Measurements from ENCODE around the gene STARD13.
"Not testable (repeated sequence)": the region's sequence is repeated elsewhere in the genome, so short reads cannot be mapped to it uniquely, and the experiment has no call there.

STARD13 gene

GRCh38 chr13:33178209-33178840 lies 107.2 kb downstream of the STARD13 start:
- no peak for DNase-seq (ENCODE audit: low read depth)

GRCh38 chr13:33177340-33178208 lies 108.0 kb downstream of the STARD13 start:
- not testable (repeated sequence) for DNase-seq (ENCODE audit: low read depth)

DNA sequence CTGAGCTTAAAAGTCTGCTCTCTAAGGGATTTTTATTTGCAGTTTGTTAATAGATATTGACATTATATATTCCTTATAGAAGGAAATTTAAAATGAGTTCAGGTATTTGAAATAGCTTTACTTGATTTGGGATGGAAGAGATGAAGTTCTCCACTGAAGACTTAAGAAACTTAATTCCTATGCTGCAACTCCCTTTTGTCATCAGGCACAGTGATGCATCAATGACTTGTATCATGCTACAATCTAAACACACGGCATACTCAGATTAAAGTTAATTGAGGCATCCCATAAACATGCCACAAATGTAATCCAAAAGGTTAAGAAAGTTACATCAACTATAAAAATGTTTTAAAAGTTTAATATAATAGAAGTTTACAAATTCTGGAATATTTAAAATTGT lies 109.0 kb downstream of the STARD13 start:
- DNase-seq (ENCODE audit: low read depth): no peak

DNA sequence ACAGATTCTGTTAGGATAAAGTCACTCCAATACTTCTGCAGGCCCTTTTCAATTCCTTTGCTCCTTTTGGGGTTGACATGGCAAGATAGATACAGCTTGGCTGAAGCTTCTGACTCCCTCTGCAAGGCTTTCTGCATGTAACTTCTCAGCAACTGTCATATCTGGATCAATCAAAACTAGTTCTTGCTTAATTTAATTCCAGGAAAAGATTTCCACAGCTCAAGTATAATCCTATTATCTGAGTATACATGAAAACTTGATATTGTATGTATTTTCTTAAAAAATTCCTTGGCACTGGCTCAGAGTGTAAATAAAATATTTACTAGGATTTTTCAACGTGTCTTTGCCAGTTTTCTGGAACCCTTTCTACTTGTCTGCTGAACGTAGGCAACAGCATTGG lies 109.6 kb downstream of the STARD13 start:
- DNase-seq (ENCODE audit: low read depth): no peak

DNA sequence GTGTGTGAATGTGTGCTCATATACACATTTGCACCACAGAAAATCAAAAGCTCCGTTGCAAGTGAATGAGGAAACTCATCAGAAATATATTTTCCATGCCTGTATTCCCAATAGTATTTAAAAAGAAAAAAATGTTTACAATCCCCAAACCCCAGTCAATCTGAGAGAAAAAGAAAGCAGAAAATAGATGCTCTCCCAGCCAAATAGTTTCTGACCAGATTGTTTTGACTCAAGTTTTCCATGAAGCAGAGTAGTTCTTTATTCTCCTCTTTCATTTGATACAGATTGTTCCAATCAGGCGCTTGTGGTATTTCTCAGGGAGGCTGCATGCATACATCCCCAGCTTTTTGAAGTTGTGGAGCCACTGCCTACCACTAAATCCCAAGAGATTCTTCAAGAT lies 110.6 kb downstream of the STARD13 start:
- DNase-seq (ENCODE audit: low read depth): peak; percentile 71

- no peak for DNase-seq (ENCODE audit: low read depth)
Measured at GRCh38 chr13:33174491-33174890, 111.1 kb downstream of the STARD13 start.

- DNase-seq (ENCODE audit: low read depth): no peak
Measured at GRCh38 chr13:33172911-33173310, 112.6 kb downstream of the STARD13 start.

DNA sequence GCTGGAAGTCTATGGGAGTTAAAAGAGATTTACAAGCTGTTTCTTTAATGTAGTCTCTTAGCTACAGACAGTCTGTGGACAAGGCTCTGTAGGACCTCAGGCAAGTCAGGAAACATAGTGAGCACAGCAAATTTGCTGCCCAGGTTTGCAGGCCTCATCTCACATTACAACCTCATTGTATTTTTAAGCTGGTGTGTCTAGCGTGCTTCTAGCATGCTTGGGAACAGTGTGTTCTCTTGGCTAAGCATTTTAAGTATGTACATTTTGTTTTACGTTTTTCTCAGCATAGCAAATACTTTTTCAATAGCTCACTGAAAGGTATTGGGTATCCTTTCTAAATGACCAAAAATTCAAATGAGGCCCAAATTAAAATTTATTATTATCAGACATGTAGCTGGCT lies 113.2 kb downstream of the STARD13 start:
- DNase-seq (ENCODE audit: low read depth): no peak

DNA sequence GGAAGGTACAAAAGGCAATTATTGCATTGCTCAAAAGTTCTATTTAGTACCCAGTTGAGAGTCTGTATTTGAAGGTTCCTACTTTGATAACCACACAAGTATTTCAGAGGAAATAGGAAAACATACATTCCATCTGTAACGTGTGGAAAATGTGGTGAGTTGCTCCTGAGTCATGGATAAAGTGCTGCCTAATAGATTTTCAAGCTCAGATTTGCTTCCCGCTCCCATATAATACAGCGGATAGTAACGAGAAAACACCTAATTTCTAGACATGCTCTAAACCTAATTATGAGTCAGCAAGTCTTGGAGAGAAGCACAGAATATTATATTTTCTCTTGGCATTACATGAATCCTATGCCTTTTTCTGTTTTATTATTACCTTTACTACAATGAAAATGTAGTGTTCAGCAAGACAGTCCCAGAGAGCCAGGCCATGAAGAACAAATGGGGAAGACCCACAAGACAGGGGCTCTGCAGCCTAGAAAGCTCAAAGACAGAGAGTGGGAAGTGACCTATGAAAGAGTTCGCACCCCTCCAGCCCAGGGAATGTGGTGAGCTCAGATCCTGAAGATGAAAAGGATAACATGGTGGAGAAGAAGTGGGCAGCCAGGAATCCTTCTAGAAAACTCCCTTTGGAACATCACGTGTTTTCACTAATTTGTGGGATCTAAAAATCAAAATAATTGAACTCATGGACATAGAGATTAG lies 116.1 kb downstream of the STARD13 start:
- DNase-seq (ENCODE audit: low read depth): peak; percentile 56

- DNase-seq (ENCODE audit: low read depth): peak; percentile 14
Measured at GRCh38 chr13:33168321-33168960, 117.1 kb downstream of the STARD13 start.

DNA sequence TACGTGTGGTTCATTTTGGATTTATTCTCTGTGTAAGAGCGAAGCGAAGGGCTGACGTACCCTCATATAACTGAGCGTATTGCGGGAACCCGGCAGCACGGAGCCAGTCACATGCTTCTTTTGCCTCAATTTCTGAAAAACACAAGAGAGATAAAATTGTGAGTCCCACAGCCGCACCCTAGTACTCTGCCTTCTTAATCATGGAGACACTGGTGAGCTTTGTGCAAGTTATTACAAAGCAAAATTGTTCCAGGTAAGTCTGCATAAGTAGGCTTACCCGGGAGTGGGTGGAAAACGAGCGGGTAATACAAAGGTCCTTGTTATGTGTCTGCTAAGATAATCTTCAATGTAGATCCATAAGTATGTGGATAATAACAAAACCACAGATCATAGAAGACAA lies 118.1 kb downstream of the STARD13 start:
- no peak for DNase-seq (ENCODE audit: low read depth)

GRCh38 chr13:33165787-33166186 lies 119.8 kb downstream of the STARD13 start:
- DNase-seq (ENCODE audit: low read depth): no peak

GRCh38 chr13:33164331-33164730 lies 121.2 kb downstream of the STARD13 start:
- DNase-seq (ENCODE audit: low read depth): no peak

GRCh38 chr13:33162725-33163124 lies 122.8 kb downstream of the STARD13 start:
- DNase-seq (ENCODE audit: low read depth): not testable (repeated sequence)

- DNase-seq (ENCODE audit: low read depth): no peak
Measured at GRCh38 chr13:33158816-33159215, 126.7 kb downstream of the STARD13 start.

DNA sequence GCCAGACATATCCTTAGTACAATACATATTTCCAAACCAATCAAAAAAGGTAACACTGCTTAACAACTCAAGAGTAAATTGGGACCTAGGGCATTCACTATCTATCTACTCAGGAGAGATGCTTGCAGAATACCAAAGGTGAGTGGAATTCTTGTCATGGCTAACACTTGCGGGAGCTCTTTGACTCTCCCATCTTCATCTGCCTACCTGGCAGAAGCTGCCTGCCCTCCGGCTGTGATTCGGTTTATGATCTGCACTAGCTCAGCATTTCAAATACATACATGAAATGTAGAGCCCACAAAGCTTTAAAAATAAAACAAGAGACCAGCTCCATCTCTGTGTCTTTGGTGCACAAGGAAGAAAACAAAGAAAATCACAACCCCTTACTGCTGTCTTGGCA lies 127.3 kb downstream of the STARD13 start:
- DNase-seq (ENCODE audit: low read depth): no peak

DNA sequence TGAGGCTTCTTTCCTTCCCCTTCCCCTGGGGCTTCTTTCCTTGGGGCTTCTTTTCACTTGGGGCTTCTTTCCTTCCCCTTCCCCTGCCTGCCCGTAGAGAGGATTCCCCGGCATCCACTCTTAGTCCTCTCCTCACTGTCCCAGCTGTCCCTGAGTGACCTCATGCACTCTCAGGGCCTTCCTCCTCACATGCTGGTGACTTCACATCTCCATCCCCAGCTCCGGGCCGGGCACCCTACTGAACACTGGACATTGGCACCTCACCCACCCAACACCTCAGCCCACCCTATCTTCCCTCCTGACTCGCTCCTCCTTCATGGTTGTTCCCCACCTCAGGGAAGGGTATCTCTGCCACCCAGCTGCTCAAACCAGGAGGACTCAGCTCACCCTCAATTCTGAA lies 130.6 kb downstream of the STARD13 start:
- DNase-seq (ENCODE audit: low read depth): no peak

- DNase-seq (ENCODE audit: low read depth): peak; percentile 71
Measured at GRCh38 chr13:33153421-33154404, 131.8 kb downstream of the STARD13 start.

GRCh38 chr13:33152389-33152788 lies 133.2 kb downstream of the STARD13 start:
- no peak for DNase-seq (ENCODE audit: low read depth)

DNA sequence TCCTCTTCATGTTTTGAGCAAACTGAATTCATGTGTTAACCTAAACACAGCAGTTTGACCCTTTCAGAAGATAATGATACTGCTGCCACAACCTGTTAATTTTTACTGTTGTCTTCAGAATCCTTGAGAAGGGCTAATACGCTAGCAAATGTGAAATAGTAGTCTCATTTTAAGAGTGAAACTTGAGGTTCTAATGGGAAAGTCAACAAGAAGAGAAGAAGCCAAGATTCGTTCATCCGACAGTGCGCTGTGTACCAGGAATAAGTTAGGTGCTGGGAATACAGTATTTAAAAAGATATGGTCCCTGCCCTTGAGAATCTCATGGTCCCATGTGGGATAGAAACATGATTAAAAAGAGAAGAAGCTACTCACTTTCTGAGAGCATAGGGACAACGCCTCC lies 134.9 kb downstream of the STARD13 start:
- no peak for DNase-seq (ENCODE audit: low read depth)

DNA sequence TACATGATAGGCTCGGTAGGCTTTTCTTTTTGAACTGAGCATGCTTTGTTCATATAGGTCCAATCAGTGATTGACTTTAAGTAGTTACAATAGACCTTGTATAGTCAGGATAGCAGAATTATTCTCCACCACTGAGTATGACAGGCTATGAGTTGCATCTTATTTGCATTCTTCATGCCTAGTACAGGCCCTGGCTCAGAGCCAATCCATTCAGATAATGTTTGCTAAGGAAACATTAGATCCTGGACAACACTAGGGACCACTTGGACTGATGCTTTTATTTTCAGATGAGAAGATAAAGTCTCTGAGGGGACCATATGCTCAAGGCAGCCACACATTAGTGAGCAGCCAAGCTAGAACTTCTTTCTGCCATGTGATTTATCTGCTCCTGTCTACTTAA lies 135.4 kb downstream of the STARD13 start:
- no peak for DNase-seq (ENCODE audit: low read depth)

All from stromal cell of bone marrow (primary cell).